SJSA1 (cell line): ENCODE results near the gene CDK5RAP3. TPM values are rescaled to one million over a fixed set of nuclear protein-coding genes. Genes with fewer than 3 reads are reported as not detected.
"Not testable (repeated sequence)": the region's sequence is repeated elsewhere in the genome, so short reads cannot be mapped to it uniquely, and the experiment has no call there.

Source experiments
- DNase-seq, 2 experiments: peaks; one replicate each; pipeline ENCODE4 v3.0.0-alpha.2; 2015 to 2020; ENCODE audit warnings: low spot score in 2 of 2, low read depth in 1 of 2
- H3K27ac ChIP-seq: fragments of 250-450 bp; sonication (Bioruptor Pico); 2 replicates; pipeline ENCODE4 v1.5.1; 2020; ENCODE audit warnings: mild to moderate bottlenecking, moderate library complexity
- H3K27me3 ChIP-seq: fragments of 250-450 bp; sonication (Bioruptor Pico); replicated peaks from 2 replicates; pipeline ENCODE4 v1.5.1; 2020; ENCODE audit warnings: mild to moderate bottlenecking, moderate library complexity
- H3K36me3 ChIP-seq: fragments of 250-450 bp; sonication (Bioruptor Pico); 2 replicates; pipeline ENCODE4 v1.5.1; 2020; ENCODE audit warnings: mild to moderate bottlenecking
- H3K4me1 ChIP-seq: fragments of 250-450 bp; sonication (Bioruptor Pico); replicated peaks from 2 replicates; pipeline ENCODE4 v1.6.1; 2021; ENCODE audit warnings: mild to moderate bottlenecking
- H3K4me3 ChIP-seq: fragments of 250-450 bp; sonication (Bioruptor Pico); 2 replicates; pipeline ENCODE4 v1.5.1; 2020; ENCODE audit warnings: mild to moderate bottlenecking
- H3K9me3 ChIP-seq: fragments of 250-450 bp; sonication (Bioruptor Pico); replicated peaks from 2 replicates; pipeline ENCODE4 v1.5.1; 2020; ENCODE audit warnings: mild to moderate bottlenecking
- total RNA-seq: library from RNA; depleted of rRNA; stranded (reverse); fragments of >200 nt; shearing (Covaris generic); gene quantifications from 2 replicates; pipeline ENCODE4 v1.2.3, GENCODE V29; 2014; rRNA removed

The CDK5RAP3 gene
- total RNA-seq: 89.5 and 94.9 TPM in 2 replicates

DNA sequence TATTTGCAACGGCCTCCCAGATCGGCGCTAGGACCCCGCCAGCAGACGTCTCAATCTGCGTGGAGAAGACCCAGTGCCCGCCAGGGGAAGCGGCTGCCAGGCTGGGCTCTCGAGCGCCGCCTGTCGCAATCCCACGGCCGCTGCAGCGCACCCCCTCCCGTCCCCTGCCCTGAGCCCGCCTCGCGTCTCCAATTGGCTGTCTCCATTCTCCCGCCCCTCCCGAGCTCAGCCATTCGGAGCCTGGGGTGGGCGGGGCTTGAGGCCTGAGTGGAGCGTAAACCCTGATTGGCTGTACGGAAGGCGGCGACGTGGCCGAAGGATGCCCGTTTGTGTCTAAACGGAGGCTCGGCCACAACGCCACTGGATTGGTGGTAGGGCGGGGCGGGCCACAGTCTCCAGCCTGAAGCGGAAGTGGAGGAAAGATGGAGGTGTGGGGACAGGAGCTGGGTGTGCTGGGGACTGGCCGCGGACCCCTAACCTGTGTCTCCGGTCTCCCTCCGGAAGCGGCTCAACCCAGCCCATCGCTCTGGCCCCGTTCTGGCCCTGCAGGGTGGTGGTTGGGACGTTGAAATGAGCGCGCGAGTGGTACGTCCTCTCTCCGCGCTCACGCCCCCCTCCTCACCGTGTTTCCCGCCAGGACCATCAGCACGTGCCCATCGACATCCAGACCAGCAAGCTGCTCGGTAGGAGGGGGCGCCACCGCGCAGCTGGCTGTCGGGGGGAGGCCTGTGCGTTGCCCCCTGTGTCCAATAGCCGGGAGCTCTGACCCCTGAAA is at the start of gene CDK5RAP3:
Gene CDK5RAP3 (plus strand): TSS at position 389 of the 775 bp plus-strand sequence. CDS start 34 bp downstream, at position 423.
- Histone ChIP-seq H3K4me1 (peaks cover 35% of the 10 kb centered on the region), H3K9me3 (no peaks in the 10 kb centered on the region), H3K27me3 (no peaks in the 10 kb centered on the region), H3K27ac (peak within 1 kb of the TSS; percentile 61), H3K36me3 (peaks cover 25% of the 10 kb centered on the region), H3K4me3 (peak within 1 kb of the TSS; percentile 60)
- peak; percentile 100 for DNase-seq

DNA sequence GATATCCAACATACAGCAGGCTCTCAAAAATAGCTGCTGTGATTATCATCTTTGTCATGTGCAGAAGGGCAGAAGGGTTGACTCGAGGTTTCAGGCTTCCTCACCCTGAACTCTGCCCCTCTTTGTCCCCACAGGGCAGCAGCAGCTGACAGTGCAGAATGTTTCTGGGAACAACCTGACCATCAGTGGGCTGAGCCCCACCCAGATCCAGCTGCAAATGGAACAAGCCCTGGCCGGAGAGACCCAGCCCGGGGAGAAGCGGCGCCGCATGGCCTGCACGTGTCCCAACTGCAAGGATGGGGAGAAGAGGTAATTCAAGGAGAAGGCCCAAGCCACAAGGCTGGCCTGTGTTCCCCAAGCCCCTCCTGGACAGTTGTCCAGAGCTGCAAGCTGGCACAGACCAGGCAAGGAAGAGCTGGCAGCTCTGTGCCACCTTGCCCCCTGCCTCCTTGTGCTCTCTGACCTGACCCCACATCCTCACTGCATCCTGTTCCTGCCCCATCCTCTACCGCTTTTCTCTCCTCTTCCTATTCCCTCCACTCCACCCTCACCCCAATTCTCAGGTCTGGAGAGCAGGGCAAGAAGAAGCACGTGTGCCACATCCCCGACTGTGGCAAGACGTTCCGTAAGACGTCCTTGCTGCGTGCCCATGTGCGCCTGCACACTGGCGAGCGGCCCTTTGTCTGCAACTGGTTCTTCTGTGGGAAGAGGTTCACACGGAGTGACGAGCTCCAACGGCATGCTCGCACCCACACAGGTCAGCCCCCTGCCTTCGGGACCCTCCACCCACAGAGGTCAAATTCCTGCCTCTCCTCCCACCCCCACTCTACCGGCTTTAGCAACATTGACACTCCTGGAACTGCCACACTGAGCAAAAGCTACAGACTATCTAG is 45.9 kb upstream of the CDK5RAP3 start:
- no peak for DNase-seq
- Histone ChIP-seq H3K4me3 (no peak overlapping the region), H3K36me3 (peaks cover 50% of the 10 kb centered on the region), H3K27me3 (no peaks in the 10 kb centered on the region), H3K4me1 (no peaks in the 10 kb centered on the region), H3K27ac (no peak overlapping the region), H3K9me3 (no peaks in the 10 kb centered on the region)

DNA sequence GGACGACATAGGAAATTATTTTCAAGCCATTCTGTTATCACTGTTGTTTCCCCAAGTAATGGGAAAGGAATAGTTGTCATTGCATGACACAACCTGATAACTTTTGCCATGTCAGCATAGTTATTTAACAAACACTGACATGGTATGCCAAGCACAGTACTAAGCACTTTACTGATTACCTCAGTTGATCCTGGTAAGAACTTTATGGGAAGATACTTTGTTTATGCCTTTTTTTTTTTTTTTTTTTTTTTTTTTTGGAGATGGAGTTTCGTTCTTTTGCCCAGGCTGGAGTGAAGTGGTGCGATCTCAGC is 45.3 kb upstream of the CDK5RAP3 start:
- H3K9me3 ChIP-seq: no peaks in the 10 kb centered on the region

GRCh38 chr17:47927821-47928400 is 43.0 kb upstream of the CDK5RAP3 start:
- Histone ChIP-seq H3K4me1 (peaks cover 11% of the 10 kb centered on the region), H3K9me3 (no peaks in the 10 kb centered on the region), H3K27ac (no peak overlapping the region), H3K4me3 (no peak overlapping the region), H3K27me3 (no peaks in the 10 kb centered on the region), H3K36me3 (peaks cover 45% of the 10 kb centered on the region)
- no peak for DNase-seq

More for the DNA sequence above, 45.3 kb upstream of the CDK5RAP3 start:
- Histone ChIP-seq H3K27ac (no peak overlapping the region), H3K4me1 (peaks cover 3% of the 10 kb centered on the region), H3K4me3 (no peak overlapping the region), H3K36me3 (peaks cover 50% of the 10 kb centered on the region), H3K27me3 (no peaks in the 10 kb centered on the region)
- no peak for DNase-seq

- H3K4me1 ChIP-seq: peaks cover 11% of the 10 kb centered on the region
- no peaks in the 10 kb centered on the region for H3K27me3 ChIP-seq
- peaks cover 40% of the 10 kb centered on the region for H3K36me3 ChIP-seq
- H3K9me3 ChIP-seq: no peaks in the 10 kb centered on the region
- H3K27ac ChIP-seq: no peak overlapping the region
- H3K4me3 ChIP-seq: no peak overlapping the region
- no peak for DNase-seq
Measured at GRCh38 chr17:47928415-47928814, 42.5 kb upstream of the CDK5RAP3 start.

- no peak overlapping the region for H3K4me3 ChIP-seq
- no peak for DNase-seq
- peaks cover 31% of the 10 kb centered on the region for H3K36me3 ChIP-seq
- H3K27me3 ChIP-seq: no peaks in the 10 kb centered on the region
- peaks cover 11% of the 10 kb centered on the region for H3K4me1 ChIP-seq
- no peaks in the 10 kb centered on the region for H3K9me3 ChIP-seq
- H3K27ac ChIP-seq: no peak overlapping the region
Measured at GRCh38 chr17:47929218-47930000, 41.5 kb upstream of the CDK5RAP3 start.

DNA sequence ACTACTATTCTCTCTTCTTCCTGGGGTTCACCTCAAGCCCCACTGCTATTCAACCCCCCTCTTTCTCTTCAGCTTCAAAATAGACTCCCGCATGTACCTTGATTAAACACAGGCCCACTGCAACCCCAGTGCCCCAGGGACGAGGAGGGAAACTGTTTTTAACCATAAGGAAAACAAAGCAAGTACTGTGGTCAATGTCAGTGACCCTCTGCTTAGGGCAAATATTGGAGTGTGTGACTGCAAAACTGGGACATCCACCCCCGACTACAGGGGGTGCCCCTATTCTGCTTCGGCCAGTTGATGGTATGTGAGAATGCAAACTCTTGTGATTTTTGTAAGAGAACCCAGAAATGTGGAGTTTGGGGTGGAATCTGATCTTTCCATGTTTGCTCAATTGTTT is 39.1 kb upstream of the CDK5RAP3 start:
- Histone ChIP-seq H3K9me3 (no peaks in the 10 kb centered on the region), H3K36me3 (peaks cover 17% of the 10 kb centered on the region), H3K4me1 (peaks cover 29% of the 10 kb centered on the region), H3K27me3 (no peaks in the 10 kb centered on the region), H3K4me3 (no peak overlapping the region), H3K27ac (no peak overlapping the region)
- DNase-seq: no peak

GRCh38 chr17:47934856-47935255 is 36.1 kb upstream of the CDK5RAP3 start:
- no peak overlapping the region for H3K27ac ChIP-seq
- H3K36me3 ChIP-seq: no peaks in the 10 kb centered on the region
- no peaks in the 10 kb centered on the region for H3K9me3 ChIP-seq
- peaks cover 29% of the 10 kb centered on the region for H3K4me1 ChIP-seq
- no peak for DNase-seq
- no peaks in the 10 kb centered on the region for H3K27me3 ChIP-seq
- no peak overlapping the region for H3K4me3 ChIP-seq

GRCh38 chr17:47935468-47935867 is 35.4 kb upstream of the CDK5RAP3 start:
- H3K36me3 ChIP-seq, DNase-seq, H3K27me3 ChIP-seq, H3K9me3 ChIP-seq, H3K4me3 ChIP-seq: not testable (repeated sequence)
- peak overlapping the region; percentile 5; the same call in 1 of the 2 replicates for H3K27ac ChIP-seq
- peaks cover 28% of the 10 kb centered on the region for H3K4me1 ChIP-seq

DNA sequence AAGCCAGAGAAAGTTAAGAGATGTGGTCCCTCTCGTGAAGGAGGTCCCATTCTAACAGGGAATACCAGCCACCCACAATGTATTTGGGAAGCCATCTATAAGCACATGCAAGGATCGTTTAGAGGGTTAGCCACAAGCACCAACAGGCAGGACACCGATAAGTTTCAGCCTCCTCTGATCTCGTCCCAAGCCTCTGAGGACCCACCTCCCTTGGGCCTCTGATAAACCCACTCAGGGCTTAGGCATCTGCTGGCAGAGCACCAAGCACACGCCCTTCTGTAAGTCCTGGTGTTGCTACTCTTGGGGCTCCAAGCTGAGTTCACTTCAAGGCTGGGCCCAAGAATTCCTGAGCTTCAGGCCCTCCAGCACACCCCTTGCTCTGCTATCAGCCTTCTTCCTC is 35.0 kb upstream of the CDK5RAP3 start:
- H3K9me3 ChIP-seq: no peaks in the 10 kb centered on the region
- no peaks in the 10 kb centered on the region for H3K27me3 ChIP-seq
- H3K4me3 ChIP-seq: no peak overlapping the region
- peak; percentile 49 to 81 for DNase-seq
- peak overlapping the region; percentile 5; the same call in 1 of the 2 replicates for H3K27ac ChIP-seq
- H3K4me1 ChIP-seq: peaks cover 28% of the 10 kb centered on the region
- H3K36me3 ChIP-seq: no peaks in the 10 kb centered on the region

DNA sequence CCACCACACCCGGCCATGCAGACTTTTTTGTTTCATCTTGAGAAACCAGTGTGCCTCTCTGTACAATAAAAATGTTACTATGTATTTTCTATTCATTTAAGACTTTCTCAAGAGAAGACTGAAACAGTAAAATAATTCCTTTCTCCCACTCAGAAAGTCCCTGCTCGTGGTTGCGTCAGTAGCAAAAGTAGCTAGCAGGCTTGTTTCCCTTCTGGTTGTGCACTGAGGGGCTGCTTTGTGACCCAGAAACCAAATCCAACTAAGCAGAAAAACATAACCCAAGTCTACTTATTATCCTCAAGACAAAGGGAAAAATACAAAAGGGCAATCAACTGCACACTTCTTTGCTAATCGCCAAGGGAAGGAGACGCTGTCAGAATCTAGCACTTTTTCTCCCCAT is 33.0 kb upstream of the CDK5RAP3 start:
- Histone ChIP-seq H3K4me1 (peaks cover 38% of the 10 kb centered on the region), H3K36me3 (no peaks in the 10 kb centered on the region; the same call in 1 of the 2 replicates), H3K27ac (no peak overlapping the region), H3K9me3 (no peaks in the 10 kb centered on the region), H3K27me3 (no peaks in the 10 kb centered on the region), H3K4me3 (no peak overlapping the region)
- no peak for DNase-seq

DNA sequence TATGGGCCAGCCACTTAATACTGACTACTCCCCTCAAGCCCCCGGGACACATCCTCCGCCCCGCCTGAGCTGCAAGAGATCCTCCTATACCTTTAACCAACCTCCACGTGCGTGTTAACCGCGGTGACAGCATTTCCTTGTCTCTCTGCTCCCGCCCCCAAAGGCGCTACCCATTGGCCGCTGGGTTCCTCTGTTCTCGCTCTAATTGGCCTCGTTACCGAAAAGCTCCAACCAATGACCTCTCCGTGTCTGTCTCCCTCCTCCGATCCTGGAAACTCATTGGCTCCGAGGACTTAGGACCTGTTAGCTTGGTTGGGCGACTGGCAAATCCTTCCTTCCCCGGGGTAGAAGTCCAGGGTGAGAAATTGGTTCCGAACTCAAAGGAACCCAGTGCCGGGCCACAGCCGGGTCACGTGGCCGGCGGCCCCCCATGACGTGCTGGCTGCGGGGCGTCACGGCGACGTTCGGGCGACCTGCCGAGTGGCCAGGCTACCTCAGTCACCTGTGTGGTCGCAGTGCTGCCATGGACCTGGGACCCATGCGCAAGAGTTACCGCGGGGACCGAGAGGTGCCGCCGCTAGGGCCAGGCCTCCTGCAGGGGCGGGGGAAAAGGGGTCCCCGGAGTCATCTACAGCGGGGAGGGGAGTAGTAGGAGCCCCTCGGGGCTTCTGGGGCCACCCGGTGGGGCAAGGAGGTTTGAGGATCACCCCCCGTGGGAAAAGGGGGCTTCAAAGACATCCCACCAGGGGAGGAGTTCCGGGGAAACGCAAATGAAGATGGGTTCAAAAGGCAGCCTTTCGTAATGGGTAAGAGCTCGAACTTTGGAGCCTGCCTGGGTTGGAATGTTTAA is 29.4 kb upstream of the CDK5RAP3 start, which contains the start of gene PNPO:
Gene PNPO (plus strand): TSS at position 326 of the 850 bp plus-strand sequence. CDS start 105 bp downstream, at position 431.
- Histone ChIP-seq H3K9me3 (no peaks in the 10 kb centered on the region), H3K27ac (peak within 1 kb of the TSS; percentile 39)

More for the DNA sequence above, 29.4 kb upstream of the CDK5RAP3 start, which contains the start of gene PNPO:
- Histone ChIP-seq H3K4me3 (peak within 1 kb of the TSS; percentile 60), H3K4me1 (peaks cover 20% of the 10 kb centered on the region), H3K36me3 (peaks cover 9% of the 10 kb centered on the region), H3K27me3 (no peaks in the 10 kb centered on the region)
- DNase-seq: peak; percentile 95 to 98
